Fibroblast of peridontal ligament (primary cell): ENCODE measurements around the gene KCNK18.

Experiments
- DNase-seq: peaks from one replicate; pipeline ENCODE4 v3.0.0-alpha.2; 2010; ENCODE audit errors: extremely low read depth

The KCNK18 gene

DNA sequence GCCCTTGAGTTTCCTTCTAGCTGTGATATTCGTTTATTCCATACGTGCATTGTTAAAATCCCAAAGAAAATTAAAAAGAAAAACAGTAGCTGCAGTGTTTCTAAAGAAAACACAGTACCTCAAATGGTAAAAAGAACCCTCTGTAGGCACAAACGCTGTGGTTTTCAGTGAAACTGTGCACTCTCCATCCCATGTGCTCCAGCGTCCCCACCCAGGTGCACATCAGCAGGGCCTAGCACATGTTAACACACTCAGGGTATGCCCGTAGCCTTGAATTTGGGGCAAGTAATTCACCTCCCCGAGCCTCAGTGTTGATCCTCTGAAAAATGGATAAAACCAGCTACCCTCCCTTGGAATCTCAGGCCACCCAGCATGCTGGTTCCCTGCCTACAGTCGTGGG lies 53.1 kb downstream of the KCNK18 start:
- DNase-seq: no peak

DNA sequence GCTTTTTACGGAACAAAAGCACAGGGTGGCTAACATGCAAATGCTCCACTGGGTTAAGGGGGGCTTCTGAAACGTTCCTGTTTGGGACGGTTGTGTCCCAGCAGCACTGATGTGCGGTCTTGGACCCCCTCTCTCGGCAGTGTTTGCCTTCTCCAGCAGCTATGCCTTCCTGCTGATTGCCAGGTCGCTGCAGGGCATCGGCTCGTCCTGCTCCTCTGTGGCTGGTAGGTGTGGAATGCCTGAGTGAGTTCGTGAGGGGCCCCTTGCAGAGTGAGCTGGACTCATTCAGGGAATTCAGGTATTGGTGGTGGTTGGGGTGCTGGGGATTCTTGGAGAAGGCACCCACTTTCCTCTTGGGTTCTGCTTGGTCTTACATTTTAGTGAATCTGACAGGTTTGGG lies 56.6 kb downstream of the KCNK18 start:
- no peak for DNase-seq

DNA sequence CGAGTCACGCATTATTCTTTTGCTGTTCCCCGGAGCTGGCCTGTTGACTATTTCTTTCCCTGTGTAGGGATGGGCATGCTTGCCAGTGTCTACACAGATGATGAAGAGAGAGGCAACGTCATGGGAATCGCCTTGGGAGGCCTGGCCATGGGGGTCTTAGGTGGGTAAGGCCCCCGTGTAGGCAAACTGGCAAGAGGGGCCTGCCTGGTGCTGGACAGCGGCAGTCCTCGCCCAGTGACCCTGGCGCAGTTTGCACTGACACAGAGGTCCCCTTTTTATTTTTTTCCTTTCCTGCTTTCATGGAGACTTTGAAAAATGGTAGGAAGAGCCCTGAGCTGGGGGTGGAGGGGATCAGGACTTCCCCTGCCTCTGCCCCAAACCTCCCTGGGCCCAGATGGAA lies 57.0 kb downstream of the KCNK18 start:
- DNase-seq: no peak

DNA sequence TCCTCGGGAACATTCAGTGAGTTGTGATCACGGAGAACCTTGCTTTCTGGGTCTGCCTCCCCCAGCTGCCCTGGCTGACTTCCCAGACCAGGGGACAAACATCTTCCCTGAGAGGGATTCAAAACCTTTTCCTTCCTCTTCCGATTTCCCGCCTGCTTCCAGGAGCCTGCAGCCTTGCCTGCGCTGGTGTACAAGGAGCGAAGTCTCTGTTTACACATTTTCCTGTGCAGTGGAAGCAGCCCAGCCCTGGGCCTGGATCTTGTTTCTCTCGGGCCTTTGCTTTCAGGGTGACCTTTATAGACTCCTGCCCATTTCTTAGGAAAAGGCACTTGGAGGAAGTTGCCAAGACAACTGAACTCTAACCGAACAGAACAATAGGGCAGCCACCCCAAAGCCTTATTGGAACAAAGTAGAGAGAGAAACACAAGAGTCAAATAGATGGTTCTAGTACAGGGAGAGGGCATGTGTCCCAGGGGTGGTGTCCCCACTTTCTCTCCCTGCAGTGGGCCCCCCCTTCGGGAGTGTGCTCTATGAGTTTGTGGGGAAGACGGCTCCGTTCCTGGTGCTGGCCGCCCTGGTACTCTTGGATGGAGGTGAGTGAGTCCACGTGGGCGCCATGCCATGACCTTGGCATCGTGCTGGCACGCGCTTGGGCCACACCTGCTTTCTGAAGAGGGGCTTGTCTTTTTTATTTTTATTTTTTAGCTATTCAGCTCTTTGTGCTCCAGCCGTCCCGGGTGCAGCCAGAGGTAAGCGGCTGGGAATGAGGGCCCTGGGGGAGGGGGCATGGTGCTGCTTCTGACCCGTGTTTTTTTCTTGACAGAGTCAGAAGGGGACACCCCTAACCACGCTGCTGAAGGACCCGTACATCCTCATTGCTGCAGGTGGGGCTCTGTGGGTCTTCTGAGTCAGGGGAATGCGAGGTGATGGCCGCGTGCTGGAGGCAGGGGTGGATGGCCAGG lies 57.8 kb downstream of the KCNK18 start:
- DNase-seq: no peak

DNA sequence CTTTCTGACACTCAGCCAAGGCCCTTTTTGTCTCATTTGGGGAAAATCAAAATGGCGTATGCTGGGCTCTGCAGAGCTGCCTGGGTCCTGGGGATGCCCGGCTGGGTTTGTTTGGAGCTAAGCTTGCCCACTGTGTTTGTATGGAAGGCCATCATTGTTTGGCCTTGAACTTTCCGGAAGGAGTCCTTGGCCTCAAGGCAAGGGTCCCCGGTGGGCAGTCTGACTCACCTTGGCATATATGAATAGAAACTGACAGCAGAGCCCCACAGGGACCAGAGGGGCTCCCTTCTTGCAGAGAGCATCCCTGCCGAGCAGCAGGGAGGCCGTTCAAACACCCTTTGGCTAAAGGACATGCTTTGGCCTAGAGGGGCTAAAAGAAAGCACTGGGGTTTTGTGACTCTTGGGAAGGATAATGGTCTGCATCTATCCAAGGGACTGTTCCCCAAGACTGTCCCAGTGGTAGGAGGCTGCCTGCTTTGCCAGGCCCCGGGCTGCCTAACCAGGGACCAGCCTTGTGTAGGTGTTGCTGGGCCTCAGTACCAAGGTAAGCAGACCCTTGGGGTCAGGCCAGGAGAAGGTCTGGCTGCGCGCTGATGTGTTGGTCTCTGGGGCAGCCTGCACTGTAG lies 58.7 kb downstream of the KCNK18 start:
- no peak for DNase-seq

DNA sequence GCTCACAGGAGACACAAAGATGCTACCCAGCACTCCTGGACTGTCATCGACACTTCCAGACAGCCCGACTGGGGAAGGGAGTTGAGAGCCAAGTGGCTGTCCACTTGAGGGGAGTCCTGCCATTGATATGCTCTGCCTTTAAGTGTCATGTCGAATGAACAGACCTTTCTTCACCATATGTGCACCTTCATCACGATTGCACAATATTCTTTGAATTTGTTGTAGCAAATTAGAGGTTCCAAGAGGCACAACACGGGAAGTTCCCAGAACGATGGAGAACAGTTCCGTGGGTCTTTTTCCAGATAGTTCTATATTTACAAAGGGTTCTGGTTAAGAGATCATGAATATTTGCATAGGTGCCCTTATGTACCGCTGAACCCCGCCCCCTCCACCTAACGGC lies 59.6 kb downstream of the KCNK18 start:
- DNase-seq: no peak

DNA sequence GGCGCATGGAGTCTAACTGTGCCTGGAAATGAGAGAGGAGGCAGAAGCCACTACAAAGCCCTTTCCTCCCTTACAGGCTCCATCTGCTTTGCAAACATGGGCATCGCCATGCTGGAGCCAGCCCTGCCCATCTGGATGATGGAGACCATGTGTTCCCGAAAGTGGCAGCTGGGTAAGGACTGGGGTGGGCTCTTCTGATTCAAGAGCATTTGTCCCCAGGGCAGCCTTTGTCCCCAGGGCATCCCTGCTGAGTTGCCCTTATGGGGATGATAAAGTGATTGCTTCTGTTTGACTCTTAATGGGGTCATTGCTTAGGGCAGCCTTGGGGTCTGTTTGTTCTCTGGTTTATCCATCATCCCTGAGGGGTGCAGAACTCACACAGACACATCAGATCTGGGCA lies 60.4 kb downstream of the KCNK18 start:
- no peak for DNase-seq

DNA sequence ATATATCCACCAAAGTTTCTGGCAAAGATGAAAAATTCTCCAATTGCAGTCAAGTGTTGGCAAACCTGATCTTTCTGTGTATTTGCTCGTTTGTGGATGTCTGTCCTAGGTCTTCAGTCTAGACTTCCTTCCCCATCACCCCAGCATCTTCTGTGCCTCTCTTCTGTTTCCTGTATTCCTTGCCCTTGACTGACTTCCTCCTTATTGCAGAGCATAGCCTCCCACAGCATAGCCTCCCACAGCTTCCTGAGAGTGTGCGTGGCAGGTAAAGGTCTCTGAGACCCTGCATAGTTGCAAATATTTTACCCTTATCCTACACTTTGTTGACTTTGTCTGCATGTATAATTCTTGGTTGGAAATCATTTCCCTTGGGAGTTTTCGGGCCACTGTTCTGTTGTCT lies 62.0 kb downstream of the KCNK18 start:
- no peak for DNase-seq
